Activated CD4-positive, alpha-beta memory T cell treated with anti-CD3 and anti-CD28 coated beads for 36 hours (primary cell): Measurements from ENCODE around the gene FANCL. TPM values are rescaled to one million over a fixed set of nuclear protein-coding genes. Genes with fewer than 3 reads are reported as not detected.
"Not testable (repeated sequence)": the region's sequence is repeated elsewhere in the genome, so short reads cannot be mapped to it uniquely, and the experiment has no call there.

Experiments
- CTCF ChIA-PET: fragments of 350-600 bp; sonication (Branson Sonifier 250); formaldehyde crosslinking; loops from one replicate; lab custom pipeline; 2021; ENCODE audit warnings: antibody characterized with exemption, inconsistent platforms; lab: Charles Lee
- POLR2A ChIA-PET: fragments of 350-600 bp; sonication (Branson Sonifier 250); formaldehyde crosslinking; loops from one replicate; lab custom pipeline; 2021; ENCODE audit warnings: antibody characterized with exemption; lab: Charles Lee
- DNase-seq: peaks from one replicate; pipeline ENCODE4 v3.0.0-alpha.2; 2020
- H3K27ac Mint-ChIP-seq: one replicate; pipeline ENCODE4 v1.8.0; 2021; ENCODE audit warnings: mixed read lengths
- H3K27me3 Mint-ChIP-seq: one replicate; pipeline ENCODE4 v1.8.0; 2021; ENCODE audit warnings: mixed read lengths
- H3K36me3 Mint-ChIP-seq: one replicate; pipeline ENCODE4 v1.8.0; 2021; ENCODE audit warnings: mixed read lengths
- H3K4me1 Mint-ChIP-seq: one replicate; pipeline ENCODE4 v1.8.0; 2021; ENCODE audit warnings: low read depth, mixed read lengths
- H3K4me3 Mint-ChIP-seq: one replicate; pipeline ENCODE4 v1.8.0; 2021; ENCODE audit warnings: mild to moderate bottlenecking, mixed read lengths
- H3K9me3 Mint-ChIP-seq: one replicate; pipeline ENCODE4 v1.8.0; 2021; ENCODE audit warnings: mixed read lengths
- intact Hi-C: fragments of 100-400 bp; cut with micrococcal nuclease; formaldehyde crosslinking; loops from one replicate; pipeline ENCODE4 v1.15.1; 2023
- total RNA-seq, 2 experiments: library from RNA; stranded (reverse); gene quantifications; one replicate each; pipeline ENCODE4 v1.2.3, GENCODE V29; 2021

The FANCL gene
- total RNA-seq, 2 experiments from 2014 or later, result 24.2 to 27.9 TPM

- no peaks in the 10 kb centered on the region for H3K4me1 Mint-ChIP-seq
Observed at GRCh38 chr2:58135861-58136260, 105.3 kb downstream of the FANCL start.

GRCh38 chr2:58133395-58133794 lies 107.7 kb downstream of the FANCL start:
- CTCF ChIA-PET, result no interaction called here
- Mint-ChIP-seq H3K27me3 (no peaks in the 10 kb centered on the region), H3K27ac (no peak overlapping the region), H3K4me1 (no peaks in the 10 kb centered on the region), H3K36me3 (peaks cover 19% of the 10 kb centered on the region), H3K4me3 (no peak overlapping the region), H3K9me3 (no peaks in the 10 kb centered on the region)
- no peak for DNase-seq
- intact Hi-C loops, result no loop called here
- POLR2A ChIA-PET, result no interaction called here

More at GRCh38 chr2:58135861-58136260, 105.3 kb downstream of the FANCL start:
- no peaks in the 10 kb centered on the region for H3K9me3 Mint-ChIP-seq
- CTCF ChIA-PET, result no interaction called here
- H3K27me3 Mint-ChIP-seq, result no peaks in the 10 kb centered on the region
- H3K36me3 Mint-ChIP-seq, result peaks cover 28% of the 10 kb centered on the region
- no peak overlapping the region for H3K4me3 Mint-ChIP-seq
- DNase-seq, result no peak
- no peak overlapping the region for H3K27ac Mint-ChIP-seq
- POLR2A ChIA-PET, result no interaction called here
- intact Hi-C loops, result no loop called here

- intact Hi-C loops, result no loop called here
- H3K27me3 Mint-ChIP-seq, result no peaks in the 10 kb centered on the region
- H3K4me3 Mint-ChIP-seq, result no peak overlapping the region
- peaks cover 19% of the 10 kb centered on the region for H3K36me3 Mint-ChIP-seq
- H3K4me1 Mint-ChIP-seq, result no peaks in the 10 kb centered on the region
- no peak overlapping the region for H3K27ac Mint-ChIP-seq
- ChIA-PET POLR2A (no interaction called here), CTCF (no interaction called here)
- H3K9me3 Mint-ChIP-seq, result no peaks in the 10 kb centered on the region
- no peak for DNase-seq
Observed at GRCh38 chr2:58131191-58132011, 109.7 kb downstream of the FANCL start.

- DNase-seq, result no peak
- H3K4me3 Mint-ChIP-seq, result no peak overlapping the region
- H3K36me3 Mint-ChIP-seq, result peaks cover 16% of the 10 kb centered on the region
- POLR2A ChIA-PET, result no interaction called here
- CTCF ChIA-PET, result no interaction called here
- no peaks in the 10 kb centered on the region for H3K9me3 Mint-ChIP-seq
- no peak overlapping the region for H3K27ac Mint-ChIP-seq
- H3K4me1 Mint-ChIP-seq, result no peaks in the 10 kb centered on the region
- no peaks in the 10 kb centered on the region for H3K27me3 Mint-ChIP-seq
- intact Hi-C loops, result no loop called here
Observed at GRCh38 chr2:58130238-58130637, 110.9 kb downstream of the FANCL start.

- Mint-ChIP-seq H3K4me3 (no peak overlapping the region), H3K4me1 (peaks cover 2% of the 10 kb centered on the region), H3K36me3 (peaks cover 19% of the 10 kb centered on the region), H3K9me3 (no peaks in the 10 kb centered on the region), H3K27ac (no peak overlapping the region), H3K27me3 (no peaks in the 10 kb centered on the region)
- POLR2A ChIA-PET, result no interaction called here
- DNase-seq, result no peak
- intact Hi-C loops, result no loop called here
- CTCF ChIA-PET, result no interaction called here
Observed at GRCh38 chr2:58127111-58127510, 114.0 kb downstream of the FANCL start.

- POLR2A ChIA-PET, result no interaction called here
- intact Hi-C loops, result no loop called here
- Mint-ChIP-seq H3K36me3 (peaks cover 29% of the 10 kb centered on the region), H3K4me1 (peaks cover 2% of the 10 kb centered on the region), H3K9me3 (peaks cover 4% of the 10 kb centered on the region), H3K27ac (no peak overlapping the region), H3K4me3 (no peak overlapping the region), H3K27me3 (no peaks in the 10 kb centered on the region)
- DNase-seq, result no peak
- CTCF ChIA-PET, result no interaction called here
Observed at GRCh38 chr2:58122540-58122939, 118.6 kb downstream of the FANCL start.

- peaks cover 34% of the 10 kb centered on the region for H3K36me3 Mint-ChIP-seq
- no peaks in the 10 kb centered on the region for H3K27me3 Mint-ChIP-seq
- no peak overlapping the region for H3K27ac Mint-ChIP-seq
- no peak for DNase-seq
- no peak overlapping the region for H3K4me3 Mint-ChIP-seq
- CTCF ChIA-PET, result no interaction called here
- POLR2A ChIA-PET, result no interaction called here
- intact Hi-C loops, result no loop called here
- peaks cover 2% of the 10 kb centered on the region for H3K4me1 Mint-ChIP-seq
- H3K9me3 Mint-ChIP-seq, result peaks cover 4% of the 10 kb centered on the region
Observed at GRCh38 chr2:58122040-58122439, 119.1 kb downstream of the FANCL start.

GRCh38 chr2:58120626-58121229 lies 120.4 kb downstream of the FANCL start:
- Mint-ChIP-seq H3K4me1 (peaks cover 2% of the 10 kb centered on the region), H3K9me3 (peaks cover 4% of the 10 kb centered on the region), H3K36me3 (peaks cover 37% of the 10 kb centered on the region), H3K4me3 (no peak overlapping the region), H3K27ac (no peak overlapping the region), H3K27me3 (no peaks in the 10 kb centered on the region)
- ChIA-PET CTCF (no interaction called here), POLR2A (no interaction called here)
- intact Hi-C loops, result no loop called here
- DNase-seq, result no peak

GRCh38 chr2:58113563-58113962 lies 127.6 kb downstream of the FANCL start:
- intact Hi-C loops, POLR2A ChIA-PET, H3K4me3 Mint-ChIP-seq, H3K27me3 Mint-ChIP-seq, H3K4me1 Mint-ChIP-seq, CTCF ChIA-PET, H3K27ac Mint-ChIP-seq, H3K9me3 Mint-ChIP-seq, DNase-seq: not testable (repeated sequence)
- H3K36me3 Mint-ChIP-seq, result peaks cover 20% of the 10 kb centered on the region

- H3K4me3 Mint-ChIP-seq, result no peak overlapping the region
- no peaks in the 10 kb centered on the region for H3K9me3 Mint-ChIP-seq
Observed at GRCh38 chr2:58110765-58111164, 130.4 kb downstream of the FANCL start.

GRCh38 chr2:58109481-58109880 lies 131.6 kb downstream of the FANCL start:
- no peaks in the 10 kb centered on the region for H3K9me3 Mint-ChIP-seq
- intact Hi-C loops, result no loop called here
- peaks cover 8% of the 10 kb centered on the region for H3K36me3 Mint-ChIP-seq
- no peaks in the 10 kb centered on the region for H3K27me3 Mint-ChIP-seq
- ChIA-PET CTCF (no interaction called here), POLR2A (no interaction called here)
- no peak for DNase-seq
- H3K4me1 Mint-ChIP-seq, result peaks cover 13% of the 10 kb centered on the region
- H3K27ac Mint-ChIP-seq, result no peak overlapping the region
- H3K4me3 Mint-ChIP-seq, result no peak overlapping the region

More at GRCh38 chr2:58110765-58111164, 130.4 kb downstream of the FANCL start:
- Mint-ChIP-seq H3K36me3 (peaks cover 10% of the 10 kb centered on the region), H3K27me3 (no peaks in the 10 kb centered on the region), H3K4me1 (peaks cover 13% of the 10 kb centered on the region), H3K27ac (no peak overlapping the region)
- CTCF ChIA-PET, result no interaction called here
- no peak for DNase-seq
- POLR2A ChIA-PET, result no interaction called here
- intact Hi-C loops, result no loop called here
